ENCODE results near the gene POLR1D. TPM values are rescaled to one million over a fixed set of nuclear protein-coding genes. Genes with fewer than 3 reads are reported as not detected.

Gene POLR1D
- total and polyA plus RNA-seq, 2 experiments from 2014 or later = 53.0 to 66.8 TPM

GRCh38 chr13:27621116-27621365 is 651 bp upstream of the POLR1D start:
- Histone ChIP-seq H3F3A (ENCODE audit: insufficient read depth) (peaks cover 15% of the 10 kb centered on the region), H3K79me2 (ENCODE audit: insufficient read depth) (peaks cover 78% of the 10 kb centered on the region), H3K27me3 (replicated peaks; ENCODE audit: insufficient read depth) (no peaks in the 10 kb centered on the region), H3K4me1 (ENCODE audit: insufficient read depth) (peaks cover 18% of the 10 kb centered on the region), H3K9ac (peak overlapping the region; percentile 90), H3K36me3 (ENCODE audit: low read depth) (peaks cover 7% of the 10 kb centered on the region; the same call in 1 of the 2 replicates), H3K27ac (peak overlapping the region; percentile 35), H3K9me3 (ENCODE audit: low read depth) (no peaks in the 10 kb centered on the region), H3K4me2 (ENCODE audit: unreplicated experiment) (peak overlapping the region; percentile 98), H3K9me2 (ENCODE audit: insufficient read depth) (no peaks in the 10 kb centered on the region), H4K20me1 (ENCODE audit: insufficient read depth) (no peaks in the 10 kb centered on the region), H3K4me3 (peak overlapping the region; percentile 93), H2AFZ (peak overlapping the region; percentile 97)
- DNase-seq = no peak
- TF ChIP-seq EZH2phosphoT487 (IDR thresholded peaks at IDR 0.05; ENCODE audit: insufficient read depth, low read depth) (no peak), EZH2 (IDR thresholded peaks at IDR 0.05; ENCODE audit: insufficient read depth, poor library complexity, severe bottlenecking) (no peak)
- in situ Hi-C loops (cut with MboI) = no loop called here
- 0 to 2% methylated on average over 5 to 8 of the region's 8 CpGs for WGBS, 2 experiments (ENCODE audit: low coverage in 1 of 2, low lambda C conversion rate in 2 of 2, missing lambda C conversion rate in 2 of 2)

DNA sequence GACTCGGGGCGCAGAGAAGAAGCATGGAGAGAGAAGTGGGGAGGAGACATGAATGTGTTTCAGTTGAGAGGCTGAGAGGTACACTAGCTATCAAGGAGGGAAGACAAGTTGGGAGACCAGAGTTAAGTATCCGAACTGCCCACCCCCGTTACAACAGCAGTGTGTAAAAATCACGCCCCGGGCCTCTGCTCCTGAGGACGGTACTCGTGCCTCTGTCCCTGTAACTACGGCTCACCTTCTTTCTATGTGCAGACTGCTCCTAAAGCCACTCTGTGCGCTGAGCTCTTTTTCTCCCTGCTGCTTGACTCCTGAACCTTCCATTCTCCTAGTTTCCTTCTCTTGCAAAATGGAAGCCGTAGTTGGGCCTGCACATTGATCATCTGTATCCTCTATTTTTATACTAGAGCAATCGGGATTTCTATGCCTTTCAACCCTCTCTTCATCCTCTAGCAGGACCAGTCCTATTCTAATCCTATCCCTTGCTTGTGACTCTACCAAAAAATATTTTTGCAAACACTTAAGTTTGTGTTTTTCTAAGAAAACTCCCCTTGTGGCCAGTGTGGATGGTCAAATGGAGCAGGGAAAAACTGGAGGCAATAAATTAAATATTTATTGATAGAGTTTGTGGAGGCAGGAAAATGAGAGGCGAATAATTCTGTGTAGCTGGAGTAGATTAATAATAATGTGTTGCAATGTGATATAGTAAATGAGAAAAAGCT is 569 bp downstream of the POLR1D start:
- peaks cover 79% of the 10 kb centered on the region for H3K79me2 ChIP-seq (ENCODE audit: insufficient read depth)
- DNase-seq = peak; percentile 62

DNA sequence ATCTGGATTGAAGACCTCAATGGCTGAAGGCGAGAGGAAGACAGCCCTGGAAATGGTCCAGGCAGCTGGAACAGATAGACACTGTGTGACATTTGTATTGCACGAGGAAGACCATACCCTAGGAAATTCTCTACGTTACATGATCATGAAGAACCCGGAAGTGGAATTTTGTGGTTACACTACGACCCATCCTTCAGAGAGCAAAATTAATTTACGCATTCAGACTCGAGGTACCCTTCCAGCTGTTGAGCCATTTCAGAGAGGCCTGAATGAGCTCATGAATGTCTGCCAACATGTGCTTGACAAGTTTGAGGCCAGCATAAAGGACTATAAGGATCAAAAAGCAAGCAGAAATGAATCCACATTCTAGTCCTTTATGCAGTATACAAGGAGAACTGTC is 1.2 kb downstream of the POLR1D start:
- Histone ChIP-seq H3K9me2 (ENCODE audit: insufficient read depth) (no peaks in the 10 kb centered on the region), H3F3A (ENCODE audit: insufficient read depth) (peaks cover 15% of the 10 kb centered on the region), H2AFZ (no peak overlapping the region; the same call in 1 of the 2 replicates), H3K4me3 (peak overlapping the region; percentile 93), H3K4me2 (ENCODE audit: unreplicated experiment) (peak overlapping the region; percentile 98), H3K9ac (peak overlapping the region; percentile 90; the same call in 1 of the 2 replicates), H3K79me2 (ENCODE audit: insufficient read depth) (peaks cover 79% of the 10 kb centered on the region), H3K27me3 (replicated peaks; ENCODE audit: insufficient read depth) (no peaks in the 10 kb centered on the region), H3K9me3 (ENCODE audit: low read depth) (no peaks in the 10 kb centered on the region), H4K20me1 (ENCODE audit: insufficient read depth) (no peaks in the 10 kb centered on the region), H3K4me1 (ENCODE audit: insufficient read depth) (peaks cover 18% of the 10 kb centered on the region), H3K27ac (no peak overlapping the region), H3K36me3 (ENCODE audit: low read depth) (peaks cover 7% of the 10 kb centered on the region; the same call in 1 of the 2 replicates)
- TF ChIP-seq EZH2 (IDR thresholded peaks at IDR 0.05; ENCODE audit: insufficient read depth, poor library complexity, severe bottlenecking) (no peak), EZH2phosphoT487 (IDR thresholded peaks at IDR 0.05; ENCODE audit: insufficient read depth, low read depth) (no peak)
- in situ Hi-C loops (cut with MboI) = no loop called here
- no peak for DNase-seq
- WGBS, 2 experiments (ENCODE audit: low coverage in 1 of 2, low lambda C conversion rate in 2 of 2, missing lambda C conversion rate in 2 of 2) = 50 to 55% methylated on average over 7 of the region's 7 CpGs

More for the DNA sequence above, 569 bp downstream of the POLR1D start:
- H3K4me1 ChIP-seq (ENCODE audit: insufficient read depth) = peaks cover 18% of the 10 kb centered on the region
- no peaks in the 10 kb centered on the region for H3K9me2 ChIP-seq (ENCODE audit: insufficient read depth)
- peak overlapping the region; percentile 98 for H3K4me2 ChIP-seq (ENCODE audit: unreplicated experiment)
- H3K27ac ChIP-seq = peak overlapping the region; percentile 63
- TF ChIP-seq EZH2phosphoT487 (IDR thresholded peaks at IDR 0.05; ENCODE audit: insufficient read depth, low read depth) (no peak), EZH2 (IDR thresholded peaks at IDR 0.05; ENCODE audit: insufficient read depth, poor library complexity, severe bottlenecking) (no peak)
- H2AFZ ChIP-seq = peak overlapping the region; percentile 97
- H4K20me1 ChIP-seq (ENCODE audit: insufficient read depth) = no peaks in the 10 kb centered on the region
- H3K9ac ChIP-seq = peak overlapping the region; percentile 90
- peaks cover 15% of the 10 kb centered on the region for H3F3A ChIP-seq (ENCODE audit: insufficient read depth)
- no peaks in the 10 kb centered on the region for H3K9me3 ChIP-seq (ENCODE audit: low read depth)
- peaks cover 7% of the 10 kb centered on the region; the same call in 1 of the 2 replicates for H3K36me3 ChIP-seq (ENCODE audit: low read depth)
- in situ Hi-C loops (cut with MboI) = no loop called here
- no peaks in the 10 kb centered on the region for H3K27me3 ChIP-seq (replicated peaks; ENCODE audit: insufficient read depth)
- WGBS, 2 experiments (ENCODE audit: low coverage in 1 of 2, low lambda C conversion rate in 2 of 2, missing lambda C conversion rate in 2 of 2) = 4 to 7% methylated on average over 13 of the region's 13 CpGs
- peak overlapping the region; percentile 93 for H3K4me3 ChIP-seq

DNA sequence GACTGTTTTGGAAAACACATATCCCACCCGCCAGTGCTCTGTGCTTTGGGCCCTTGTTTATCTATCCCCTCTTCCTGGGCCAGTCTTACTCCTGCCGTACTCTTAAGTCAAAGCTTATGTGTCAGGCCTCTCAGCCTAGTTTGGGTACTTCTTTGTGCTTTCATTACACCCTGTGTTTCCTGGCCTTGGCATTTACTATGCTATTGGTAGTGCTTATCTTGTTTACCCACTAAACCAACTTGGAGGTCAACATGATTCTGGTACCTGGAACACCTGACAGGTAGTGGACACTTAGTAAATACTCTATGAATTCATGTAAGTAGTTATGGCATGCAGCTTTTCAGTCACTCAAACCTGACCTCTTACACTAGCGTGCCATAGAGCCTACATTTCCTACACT is 2.4 kb downstream of the POLR1D start:
- Histone ChIP-seq H3K9me3 (ENCODE audit: low read depth) (no peaks in the 10 kb centered on the region), H3K36me3 (ENCODE audit: low read depth) (peaks cover 7% of the 10 kb centered on the region; the same call in 1 of the 2 replicates), H3K79me2 (ENCODE audit: insufficient read depth) (peaks cover 79% of the 10 kb centered on the region), H3K9me2 (ENCODE audit: insufficient read depth) (no peaks in the 10 kb centered on the region), H3K4me2 (ENCODE audit: unreplicated experiment) (no peak overlapping the region), H2AFZ (no peak overlapping the region), H3F3A (ENCODE audit: insufficient read depth) (peaks cover 8% of the 10 kb centered on the region), H3K4me3 (no peak overlapping the region), H3K27me3 (replicated peaks; ENCODE audit: insufficient read depth) (no peaks in the 10 kb centered on the region), H3K4me1 (ENCODE audit: insufficient read depth) (peaks cover 13% of the 10 kb centered on the region), H3K9ac (no peak overlapping the region), H3K27ac (no peak overlapping the region), H4K20me1 (ENCODE audit: insufficient read depth) (no peaks in the 10 kb centered on the region)
- no peak for DNase-seq
- 97 to 98% methylated on average over 3 of the region's 3 CpGs for WGBS, 2 experiments (ENCODE audit: low coverage in 1 of 2, low lambda C conversion rate in 2 of 2, missing lambda C conversion rate in 2 of 2)
- no peak for TF ChIP-seq EZH2 (IDR thresholded peaks at IDR 0.05; ENCODE audit: insufficient read depth, poor library complexity, severe bottlenecking)
- TF ChIP-seq EZH2phosphoT487 (IDR thresholded peaks at IDR 0.05; ENCODE audit: insufficient read depth, low read depth) = no peak
- in situ Hi-C loops (cut with MboI) = no loop called here
